ENCODE results near the gene KCNE5. TPM values are rescaled to one million over a fixed set of nuclear protein-coding genes. Genes with fewer than 3 reads are reported as not detected.
"Not testable (repeated sequence)": the region's sequence is repeated elsewhere in the genome, so short reads cannot be mapped to it uniquely, and the experiment has no call there.

The KCNE5 gene
- total and polyA plus RNA-seq, 3 experiments from 2014 or later, result 0.14 to 0.40 (median 0.33) TPM

DNA sequence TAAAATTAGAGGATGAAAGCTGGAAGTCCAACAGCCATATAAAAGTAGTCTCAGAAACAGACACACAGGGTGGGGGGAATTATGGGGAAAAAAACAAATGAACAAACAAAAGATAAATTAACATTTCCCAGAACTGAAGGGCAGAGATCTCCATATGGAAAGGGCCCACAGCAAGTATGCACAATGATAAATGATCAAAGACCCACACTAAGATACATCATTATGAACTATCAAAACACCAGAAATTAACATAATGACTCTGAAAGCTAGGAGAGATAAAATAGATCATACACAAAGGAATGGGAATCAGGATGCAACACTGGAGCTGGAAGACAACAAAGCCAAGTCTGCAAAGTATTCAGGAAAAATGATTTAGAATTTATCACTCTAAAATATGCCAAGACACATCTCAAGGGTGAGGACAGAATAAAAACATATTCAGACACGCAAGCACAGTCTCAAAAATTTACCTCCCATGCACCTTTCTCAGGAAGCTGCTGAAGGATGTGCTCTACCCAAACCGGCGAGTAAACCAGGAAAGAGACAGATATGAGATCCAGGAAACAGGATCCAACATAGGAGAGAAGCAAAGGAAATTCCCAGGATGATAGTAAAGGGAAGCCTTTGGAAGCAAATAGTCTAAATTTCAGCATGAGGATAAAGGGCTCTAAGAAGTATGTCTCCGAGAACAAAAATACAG lies 30.7 kb upstream of the KCNE5 start:
- Mint-ChIP-seq H3K27me3 (peaks cover 0 to 2% of the 10 kb centered on the region in 2 donors), H3K27ac (no peak overlapping the region), H3K9me3 (peaks cover 0 to 4% (median 3%) of the 10 kb centered on the region in 5 donors), H3K36me3 (peaks cover 13 to 59% (median 13%) of the 10 kb centered on the region in 3 donors), H3K4me1 (peaks cover 0 to 2% (median 0%) of the 10 kb centered on the region in 3 donors), H3K4me3 (no peak overlapping the region)
- Histone ChIP-seq H3K27ac (ENCODE audit: low read depth, low read length) (no peak overlapping the region), H3K4me1 (ENCODE audit: insufficient read depth, low read length) (no peaks in the 10 kb centered on the region), H3K27me3 (ENCODE audit: insufficient read depth, low read length, poor library complexity, severe bottlenecking) (no peaks in the 10 kb centered on the region), H3K4me3 (ENCODE audit: low read length) (no peak overlapping the region), H3K9me3 (ENCODE audit: low read length) (no peaks in the 10 kb centered on the region), H3K36me3 (ENCODE audit: insufficient read depth, low read length) (peaks cover 6% of the 10 kb centered on the region)
- ChIA-PET CTCF (no interaction called here), POLR2A (no interaction called here)
- no peak for DNase-seq

DNA sequence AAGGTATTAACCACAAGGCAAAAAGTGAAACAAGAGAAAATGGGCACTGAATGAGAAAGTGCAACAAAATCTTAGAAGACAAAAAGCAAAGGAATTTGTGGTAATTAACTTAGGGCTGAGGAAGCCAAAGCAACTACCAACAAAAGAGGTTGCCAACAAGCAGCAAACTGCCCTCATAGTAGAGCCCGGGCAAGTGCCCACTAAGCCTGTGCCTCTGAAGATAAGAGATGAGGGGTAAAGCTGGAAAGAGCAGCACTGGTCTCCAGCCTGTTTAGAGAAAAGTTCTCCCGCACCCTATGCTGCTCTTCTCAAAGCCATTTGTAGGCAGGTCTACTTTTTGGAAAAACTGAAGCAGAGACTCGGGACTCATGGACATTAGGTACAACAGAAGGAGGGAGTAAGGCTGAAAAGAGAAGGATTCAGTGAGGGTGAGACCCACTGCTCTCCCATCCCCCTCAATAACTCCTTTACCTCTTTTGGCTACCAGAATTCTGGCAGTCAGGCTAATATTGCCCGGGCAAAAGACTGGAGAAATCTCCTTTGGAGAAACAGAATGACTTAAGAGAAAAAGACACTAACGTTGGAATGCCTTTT lies 29.6 kb upstream of the KCNE5 start:
- CTCF ChIA-PET, result no interaction called here
- Histone ChIP-seq H3K27me3 (ENCODE audit: insufficient read depth, low read length, poor library complexity, severe bottlenecking) (no peaks in the 10 kb centered on the region), H3K4me1 (ENCODE audit: insufficient read depth, low read length) (no peaks in the 10 kb centered on the region), H3K27ac (ENCODE audit: low read depth, low read length) (no peak overlapping the region), H3K36me3 (ENCODE audit: insufficient read depth, low read length) (peaks cover 6% of the 10 kb centered on the region), H3K4me3 (ENCODE audit: low read length) (no peak overlapping the region), H3K9me3 (ENCODE audit: low read length) (no peaks in the 10 kb centered on the region)
- POLR2A ChIA-PET, result no interaction called here
- Mint-ChIP-seq H3K4me1 (peaks cover 0 to 2% (median 0%) of the 10 kb centered on the region in 3 donors), H3K4me3 (no peak overlapping the region), H3K27me3 (peaks cover 0 to 2% of the 10 kb centered on the region in 2 donors), H3K27ac (peak overlapping the region in 1 of 8 donors; percentile 47), H3K9me3 (peaks cover 0 to 4% (median 3%) of the 10 kb centered on the region in 5 donors), H3K36me3 (peaks cover 13 to 49% (median 13%) of the 10 kb centered on the region in 3 donors)
- no peak for DNase-seq

DNA sequence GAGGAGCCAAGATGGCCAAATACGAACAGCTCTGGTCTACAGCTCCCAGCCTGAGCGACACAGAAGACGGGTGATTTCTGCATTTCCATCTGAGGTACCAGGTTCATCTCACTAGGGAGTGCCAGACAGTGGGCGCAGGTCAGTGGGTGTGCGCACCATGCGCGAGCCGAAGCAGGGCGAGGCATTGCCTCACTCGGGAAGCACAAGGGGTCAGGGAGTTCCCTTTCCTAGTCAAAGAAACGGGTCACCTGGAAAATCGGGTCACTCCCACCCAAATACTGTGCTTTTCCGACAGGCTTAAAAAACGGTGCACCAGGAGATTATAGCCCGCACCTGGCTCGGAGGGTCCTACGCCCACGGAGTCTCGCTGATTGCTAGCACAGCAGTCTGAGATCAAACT lies 19.7 kb upstream of the KCNE5 start:
- POLR2A ChIA-PET; H3K27me3 Mint-ChIP-seq; H3K27me3 ChIP-seq (ENCODE audit: insufficient read depth, low read length, poor library complexity, severe bottlenecking); CTCF ChIA-PET; H3K9me3 Mint-ChIP-seq; H3K4me1 Mint-ChIP-seq; H3K27ac ChIP-seq (ENCODE audit: low read depth, low read length); H3K9me3 ChIP-seq (ENCODE audit: low read length); H3K4me3 Mint-ChIP-seq; DNase-seq; H3K4me1 ChIP-seq (ENCODE audit: insufficient read depth, low read length); H3K36me3 ChIP-seq (ENCODE audit: insufficient read depth, low read length); H3K4me3 ChIP-seq (ENCODE audit: low read length): not testable (repeated sequence)
- H3K27ac Mint-ChIP-seq, result peak overlapping the region in 2 of 8 donors; percentile 17 to 42
- H3K36me3 Mint-ChIP-seq, result peaks cover 0 to 14% (median 0%) of the 10 kb centered on the region in 3 donors

DNA sequence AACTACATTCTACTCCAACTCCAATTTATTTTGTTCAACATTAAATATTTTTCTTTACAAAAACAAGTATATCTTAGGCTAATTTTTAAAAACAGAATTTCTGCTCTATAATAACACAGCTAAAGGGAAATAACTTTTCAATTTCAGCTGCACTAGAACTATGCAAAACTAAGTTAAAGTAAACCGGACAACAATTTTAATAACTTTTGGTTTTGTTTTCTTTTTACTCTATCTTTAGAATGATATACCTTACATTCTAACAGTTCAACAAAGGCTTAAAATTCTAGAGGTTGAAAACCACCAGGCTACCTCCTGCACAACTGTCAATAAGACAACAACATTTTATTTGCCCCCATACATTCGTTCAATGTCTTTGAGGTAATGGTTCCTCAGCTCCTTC lies 18.7 kb upstream of the KCNE5 start:
- no peak for DNase-seq
- H3K9me3 ChIP-seq (ENCODE audit: low read length), result no peaks in the 10 kb centered on the region
- H3K36me3 Mint-ChIP-seq, result peaks cover 0 to 19% (median 2%) of the 10 kb centered on the region in 3 donors
- no peaks in the 10 kb centered on the region for H3K36me3 ChIP-seq (ENCODE audit: insufficient read depth, low read length)
- no peak overlapping the region for H3K4me3 ChIP-seq (ENCODE audit: low read length)
- CTCF ChIA-PET, result no interaction called here
- no peak overlapping the region for H3K27ac ChIP-seq (ENCODE audit: low read depth, low read length)
- peak overlapping the region in 1 of 8 donors; percentile 26 for H3K27ac Mint-ChIP-seq
- no peaks in the 10 kb centered on the region for H3K9me3 Mint-ChIP-seq
- no peak overlapping the region for H3K4me3 Mint-ChIP-seq
- no peaks in the 10 kb centered on the region for H3K27me3 ChIP-seq (ENCODE audit: insufficient read depth, low read length, poor library complexity, severe bottlenecking)
- no peaks in the 10 kb centered on the region for H3K4me1 ChIP-seq (ENCODE audit: insufficient read depth, low read length)
- peaks cover 0 to 7% (median 3%) of the 10 kb centered on the region in 3 donors for H3K4me1 Mint-ChIP-seq
- POLR2A ChIA-PET, result no interaction called here
- H3K27me3 Mint-ChIP-seq, result peaks cover 0 to 4% of the 10 kb centered on the region in 2 donors

DNA sequence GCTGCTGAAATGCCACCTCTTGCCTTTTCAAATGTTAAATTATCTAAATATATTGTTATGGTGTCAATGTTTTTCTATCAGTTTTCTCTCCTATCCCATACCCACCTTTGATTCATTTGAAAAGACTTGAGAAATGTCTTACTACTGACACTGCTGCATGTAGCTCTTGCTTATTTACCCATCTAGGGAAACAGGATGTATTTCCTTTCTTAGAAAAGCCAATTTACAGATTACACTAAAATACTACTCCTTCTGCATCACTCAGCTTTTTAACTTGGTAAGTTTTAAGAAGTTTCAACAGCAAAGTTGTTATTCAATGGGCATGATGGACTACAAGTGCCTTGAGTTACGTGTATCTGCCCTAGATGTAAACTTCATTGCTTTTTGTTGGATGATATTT lies 13.2 kb upstream of the KCNE5 start:
- Histone ChIP-seq H3K4me1 (ENCODE audit: insufficient read depth, low read length) (no peaks in the 10 kb centered on the region), H3K36me3 (ENCODE audit: insufficient read depth, low read length) (no peaks in the 10 kb centered on the region), H3K9me3 (ENCODE audit: low read length) (no peaks in the 10 kb centered on the region), H3K27me3 (ENCODE audit: insufficient read depth, low read length, poor library complexity, severe bottlenecking) (no peaks in the 10 kb centered on the region), H3K4me3 (ENCODE audit: low read length) (no peak overlapping the region), H3K27ac (ENCODE audit: low read depth, low read length) (no peak overlapping the region)
- DNase-seq, result no peak
- Mint-ChIP-seq H3K9me3 (no peaks in the 10 kb centered on the region), H3K27me3 (peaks cover 0 to 2% of the 10 kb centered on the region in 2 donors), H3K36me3 (peaks cover 0 to 11% (median 4%) of the 10 kb centered on the region in 3 donors), H3K27ac (no peak overlapping the region), H3K4me3 (no peak overlapping the region), H3K4me1 (peaks cover 0 to 3% (median 0%) of the 10 kb centered on the region in 3 donors)
- POLR2A ChIA-PET, result no interaction called here
- CTCF ChIA-PET, result interaction anchor here (0.8 kb wide), 1 partner anchor 153 kb away, joined by 3 read pairs; no protein-coding TSS in a partner anchor

DNA sequence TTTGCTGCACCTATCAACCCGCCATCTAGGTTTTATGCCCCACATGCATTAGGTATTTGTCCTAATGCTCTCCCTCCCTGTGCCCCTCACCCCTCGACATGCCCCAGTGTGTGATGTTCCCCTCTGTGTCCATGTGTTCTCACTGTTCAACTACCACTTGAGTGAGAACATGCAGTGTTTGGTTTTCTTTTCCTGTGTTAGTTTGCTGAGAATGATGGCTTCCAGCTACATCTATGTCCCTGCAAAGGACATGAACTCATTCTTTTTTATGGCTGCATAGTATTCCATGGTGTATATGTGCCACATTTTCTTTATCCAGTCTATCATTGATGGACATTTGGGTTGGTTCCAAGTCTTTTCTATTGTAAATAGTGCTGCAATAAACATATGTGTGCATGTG lies 12.5 kb upstream of the KCNE5 start:
- H3K4me1 Mint-ChIP-seq; H3K4me3 ChIP-seq (ENCODE audit: low read length); H3K36me3 ChIP-seq (ENCODE audit: insufficient read depth, low read length); H3K27me3 Mint-ChIP-seq; H3K27ac Mint-ChIP-seq; H3K9me3 Mint-ChIP-seq; CTCF ChIA-PET; H3K36me3 Mint-ChIP-seq; H3K9me3 ChIP-seq (ENCODE audit: low read length); H3K27ac ChIP-seq (ENCODE audit: low read depth, low read length); H3K4me1 ChIP-seq (ENCODE audit: insufficient read depth, low read length); POLR2A ChIA-PET; DNase-seq; H3K4me3 Mint-ChIP-seq; H3K27me3 ChIP-seq (ENCODE audit: insufficient read depth, low read length, poor library complexity, severe bottlenecking): not testable (repeated sequence)

DNA sequence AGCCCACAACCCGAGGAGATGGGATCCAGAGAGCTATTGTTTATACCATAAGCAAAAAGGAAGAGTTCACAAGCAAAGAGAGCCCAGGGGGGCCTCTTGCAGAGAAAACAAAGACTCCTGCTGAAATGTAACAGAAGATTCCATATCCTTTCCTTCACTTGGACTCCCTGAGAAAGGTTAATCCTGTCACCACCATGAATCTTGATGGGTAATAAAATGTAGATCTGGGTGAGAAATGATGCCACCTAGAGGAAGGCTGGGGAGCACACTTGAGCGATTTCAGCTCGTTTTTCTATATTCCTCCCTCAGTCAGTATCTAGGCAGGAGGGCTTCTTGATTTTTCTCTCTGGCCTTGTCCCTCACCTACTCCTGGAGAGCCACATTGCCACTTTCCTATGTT lies 10.2 kb upstream of the KCNE5 start:
- H3K36me3 Mint-ChIP-seq, result peaks cover 0 to 6% (median 4%) of the 10 kb centered on the region in 3 donors
- Histone ChIP-seq H3K4me3 (ENCODE audit: low read length) (no peak overlapping the region), H3K9me3 (ENCODE audit: low read length) (no peaks in the 10 kb centered on the region), H3K4me1 (ENCODE audit: insufficient read depth, low read length) (no peaks in the 10 kb centered on the region), H3K36me3 (ENCODE audit: insufficient read depth, low read length) (no peaks in the 10 kb centered on the region), H3K27ac (ENCODE audit: low read depth, low read length) (no peak overlapping the region), H3K27me3 (ENCODE audit: insufficient read depth, low read length, poor library complexity, severe bottlenecking) (no peaks in the 10 kb centered on the region)
- H3K27ac Mint-ChIP-seq, result peak overlapping the region in 1 of 8 donors; percentile 88
- no peaks in the 10 kb centered on the region for H3K9me3 Mint-ChIP-seq
- peaks cover 0 to 2% of the 10 kb centered on the region in 2 donors for H3K27me3 Mint-ChIP-seq
- peaks cover 0 to 3% (median 0%) of the 10 kb centered on the region in 3 donors for H3K4me1 Mint-ChIP-seq
- CTCF ChIA-PET, result interaction anchor here (0.9 to 1.5 kb wide), 2 partner anchors 9 to 149 kb away, joined by 5 to 8 read pairs; no protein-coding TSS in a partner anchor
- DNase-seq, result no peak
- no peak overlapping the region for H3K4me3 Mint-ChIP-seq
- POLR2A ChIA-PET, result no interaction called here

DNA sequence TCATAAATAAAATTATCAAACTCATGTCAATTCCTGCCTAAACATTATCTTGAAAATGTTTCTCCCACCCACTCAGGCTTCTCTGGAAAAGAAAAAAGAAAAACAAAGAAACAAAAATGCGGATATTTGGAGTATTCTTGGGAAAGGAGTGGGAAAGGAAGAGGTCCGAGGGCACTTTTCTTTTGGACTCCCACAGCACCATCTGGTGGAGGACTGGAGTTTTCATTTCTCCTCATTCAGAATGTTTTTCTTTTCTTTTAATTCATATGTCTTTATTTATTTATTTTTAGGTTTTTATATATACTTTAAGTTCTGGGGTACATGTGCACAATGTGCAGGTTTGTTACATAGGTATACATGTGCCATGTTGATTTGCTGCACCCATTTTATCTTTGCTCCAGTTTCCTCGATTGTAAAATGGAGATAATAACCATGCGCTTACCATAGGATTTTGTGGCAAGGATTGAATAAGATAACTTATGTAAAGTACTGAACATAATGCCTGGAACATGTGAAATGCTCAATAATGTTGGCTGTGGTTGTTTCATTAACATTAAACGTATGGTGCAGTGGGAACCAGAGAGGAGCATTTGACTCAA lies 8.0 kb upstream of the KCNE5 start:
- CTCF ChIA-PET, result no interaction called here
- no peak overlapping the region for H3K4me3 ChIP-seq (ENCODE audit: low read length)
- H3K9me3 ChIP-seq (ENCODE audit: low read length), result no peaks in the 10 kb centered on the region
- H3K27ac ChIP-seq (ENCODE audit: low read depth, low read length), result no peak overlapping the region
- H3K36me3 ChIP-seq (ENCODE audit: insufficient read depth, low read length), result no peaks in the 10 kb centered on the region
- H3K4me3 Mint-ChIP-seq, result no peak overlapping the region
- no peaks in the 10 kb centered on the region for H3K27me3 ChIP-seq (ENCODE audit: insufficient read depth, low read length, poor library complexity, severe bottlenecking)
- peaks cover 0 to 1% (median 0%) of the 10 kb centered on the region in 3 donors for H3K36me3 Mint-ChIP-seq
- no peak overlapping the region for H3K27ac Mint-ChIP-seq
- no peaks in the 10 kb centered on the region for H3K4me1 Mint-ChIP-seq
- no peak for DNase-seq
- POLR2A ChIA-PET, result no interaction called here
- no peaks in the 10 kb centered on the region for H3K4me1 ChIP-seq (ENCODE audit: insufficient read depth, low read length)
- H3K27me3 Mint-ChIP-seq, result peaks cover 0 to 3% of the 10 kb centered on the region in 2 donors
- H3K9me3 Mint-ChIP-seq, result no peaks in the 10 kb centered on the region

Data from CD8-positive, alpha-beta memory T cell (primary cell).